IMR-90 (cell line): ENCODE data around the gene UFC1. TPM values are rescaled to one million over a fixed set of nuclear protein-coding genes. Genes with fewer than 3 reads are reported as not detected.

Experiments
- ATAC-seq: fragments of 200-7000 bp; cut with Tn5 transposase; 2 replicates; pipeline ENCODE4 v1.9.1; 2020; ENCODE audit warnings: low read depth, mild to moderate bottlenecking, moderate library complexity
- BruUV-seq: library from RNA; stranded (reverse); fragments of 400-500 nt; replicated peaks from 2 replicates; lab custom pipeline; 2021; lab: Mats Ljungman, UMichigan
- CTCF ChIA-PET: fragments of 300-600 bp; formaldehyde crosslinking; extraction: SDS; loops from one replicate; lab custom pipeline; 2021; ENCODE audit warnings: antibody characterized with exemption; lab: Yijun Ruan, JAX
- POLR2A ChIA-PET: fragments of 300-600 bp; sonication (Branson Sonifier 250); formaldehyde crosslinking; loops from one replicate; lab custom pipeline; 2022; ENCODE audit warnings: antibody characterized with exemption; ENCODE audit not compliant: unreplicated experiment; lab: Charles Lee
- DNase-seq: peaks from one replicate; pipeline ENCODE4 v3.0.0; 2013
- H2AFZ ChIP-seq: replicated peaks from 2 replicates; pipeline ENCODE3; 2013; ENCODE audit warnings: low read length, mild to moderate bottlenecking; ENCODE audit not compliant: poor library complexity
- H2AK5ac ChIP-seq: 2 replicates; pipeline ENCODE4 v1.6.1; 2013; ENCODE audit warnings: low read depth, low read length, inconsistent platforms
- H2AK9ac ChIP-seq: replicated peaks from 2 replicates; pipeline ENCODE3; 2013; ENCODE audit warnings: mild to moderate bottlenecking, low read depth, low read length, moderate library complexity; ENCODE audit not compliant: poor library complexity
- H2BK120ac ChIP-seq: 2 replicates; pipeline ENCODE4 v1.6.1; 2013; ENCODE audit warnings: low read depth, low read length, inconsistent platforms
- H2BK15ac ChIP-seq: 3 replicates; pipeline ENCODE4 v1.6.1; 2013; ENCODE audit warnings: low read depth, low read length, inconsistent platforms
- H2BK20ac ChIP-seq: 2 replicates; pipeline ENCODE4 v1.6.1; 2013; ENCODE audit warnings: low read depth, mild to moderate bottlenecking, inconsistent platforms, low read length, moderate library complexity
- H2BK5ac ChIP-seq: 2 replicates; pipeline ENCODE4 v1.6.1; 2013; ENCODE audit warnings: mild to moderate bottlenecking, low read depth, low read length, inconsistent platforms; ENCODE audit not compliant: poor library complexity, severe bottlenecking
- H3K14ac ChIP-seq: replicated peaks from 2 replicates; pipeline ENCODE4 v1.6.1; 2013; ENCODE audit warnings: low read depth, low read length, inconsistent platforms
- H3K18ac ChIP-seq: 2 replicates; pipeline ENCODE4 v1.6.1; 2013; ENCODE audit warnings: low read depth, low read length, control low read depth
- H3K23ac ChIP-seq: 2 replicates; pipeline ENCODE4 v1.6.1; 2013; ENCODE audit warnings: low read depth, low read length, inconsistent platforms
- H3K27ac ChIP-seq: 2 replicates; pipeline ENCODE4 v1.5.1; 2013; ENCODE audit warnings: mild to moderate bottlenecking, control low read depth, low read length; ENCODE audit not compliant: insufficient read depth
- H3K27me3 ChIP-seq: 2 replicates; pipeline ENCODE4 v1.6.1; 2013; ENCODE audit warnings: low read length; ENCODE audit not compliant: control insufficient read depth, insufficient read depth
- H3K36me3 ChIP-seq: 2 replicates; pipeline ENCODE4 v1.6.1; 2013; ENCODE audit warnings: low read length, mixed read lengths; ENCODE audit not compliant: control insufficient read depth, insufficient read depth
- H3K4ac ChIP-seq: 2 replicates; pipeline ENCODE4 v1.6.1; 2013; ENCODE audit warnings: low read depth, low read length, inconsistent platforms
- H3K4me1 ChIP-seq: 2 replicates; pipeline ENCODE4 v1.6.1; 2013; ENCODE audit warnings: low read length, mixed read lengths; ENCODE audit not compliant: control insufficient read depth, insufficient read depth
- H3K4me2 ChIP-seq: 2 replicates; pipeline ENCODE4 v1.6.1; 2013; ENCODE audit warnings: low read depth, mild to moderate bottlenecking, control low read depth, low read length, moderate library complexity
- H3K4me3 ChIP-seq: 2 replicates; pipeline ENCODE4 v1.5.1; 2013; ENCODE audit warnings: low read depth, mild to moderate bottlenecking, control low read depth, low read length, moderate library complexity; ENCODE audit not compliant: insufficient read depth
- H3K56ac ChIP-seq: 2 replicates; pipeline ENCODE4 v1.6.1; 2013; ENCODE audit warnings: low read length, inconsistent platforms; ENCODE audit not compliant: insufficient read depth; ENCODE audit errors: extremely low read depth
- H3K79me1 ChIP-seq, 2 experiments: 2 replicates each; pipeline ENCODE4 v1.6.1; 2013; ENCODE audit warnings: low read length in 2 of 2, inconsistent platforms in 1 of 2, low read depth in 1 of 2
- H3K9ac ChIP-seq: 2 replicates; pipeline ENCODE4 v1.6.1; 2013; ENCODE audit warnings: low read depth, low read length, control low read depth
- H3K9me1 ChIP-seq: 2 replicates; pipeline ENCODE4 v1.6.1; 2013; ENCODE audit warnings: low read length, inconsistent platforms; ENCODE audit not compliant: insufficient read depth
- H3K9me3 ChIP-seq: 2 replicates; pipeline ENCODE4 v1.6.1; 2013; ENCODE audit warnings: low read length; ENCODE audit not compliant: control insufficient read depth, insufficient read depth
- H4K20me1 ChIP-seq: 2 replicates; pipeline ENCODE4 v1.6.1; 2013; ENCODE audit warnings: low read length, inconsistent platforms; ENCODE audit not compliant: insufficient read depth
- H4K5ac ChIP-seq: 2 replicates; pipeline ENCODE4 v1.6.1; 2013; ENCODE audit warnings: mild to moderate bottlenecking, low read depth, low read length, control low read depth
- H4K8ac ChIP-seq, 2 experiments: 2 replicates each; pipeline ENCODE4 v1.6.1; 2013; ENCODE audit warnings: low read depth in 2 of 2, low read length in 2 of 2, control low read depth in 1 of 2, inconsistent platforms in 1 of 2
- H4K91ac ChIP-seq: 2 replicates; pipeline ENCODE4 v1.6.1; 2013; ENCODE audit warnings: low read depth, low read length, inconsistent platforms; ENCODE audit not compliant: insufficient read depth
- BHLHE40 ChIP-seq: fragments of 150-350 bp; IDR thresholded peaks from 2 replicates; pipeline ENCODE4 v1.6.1; 2016; ENCODE audit warnings: mild to moderate bottlenecking, low read depth, low read length
- CEBPB ChIP-seq: IDR thresholded peaks from 2 replicates; pipeline ENCODE4 v1.6.1; 2012; ENCODE audit warnings: low read depth, low read length, improper control_type of control experiment
- CHD1 ChIP-seq: IDR thresholded peaks from 2 replicates; pipeline ENCODE4 v1.6.1; 2012; ENCODE audit warnings: low read depth, low read length, improper control_type of control experiment
- CTCF ChIP-seq: conservative IDR thresholded peaks from 2 replicates; pipeline ENCODE4 v1.5.1; 2012; ENCODE audit warnings: mild to moderate bottlenecking, low read depth, low read length, improper control_type of control experiment
- ELK1 ChIP-seq: fragments of 150-350 bp; IDR thresholded peaks from 2 replicates; pipeline ENCODE4 v1.6.1; 2016; ENCODE audit warnings: low read depth, mild to moderate bottlenecking, low read length, moderate library complexity, borderline replicate concordance
- FOS ChIP-seq: fragments of 150-350 bp; IDR thresholded peaks from 2 replicates; pipeline ENCODE4 v1.6.1; 2016; ENCODE audit warnings: low read depth, low read length
- MAFK ChIP-seq: IDR thresholded peaks from 2 replicates; pipeline ENCODE4 v1.6.1; 2012; ENCODE audit warnings: low read depth, low read length, improper control_type of control experiment
- MAZ ChIP-seq: IDR thresholded peaks from 2 replicates; pipeline ENCODE4 v1.6.1; 2012; ENCODE audit warnings: low read depth, mild to moderate bottlenecking, low read length, improper control_type of control experiment, moderate library complexity, borderline replicate concordance
- MXI1 ChIP-seq: IDR thresholded peaks from 2 replicates; pipeline ENCODE4 v1.6.1; 2012; ENCODE audit warnings: low read depth, mild to moderate bottlenecking, low read length, moderate library complexity, borderline replicate concordance
- NFE2L2 ChIP-seq: fragments of 150-350 bp; IDR thresholded peaks from 2 replicates; pipeline ENCODE4 v1.6.1; 2016; ENCODE audit warnings: low read depth, mild to moderate bottlenecking, low read length
- POLR2A ChIP-seq: IDR thresholded peaks from 2 replicates; pipeline ENCODE4 v1.6.1; 2012; ENCODE audit warnings: mild to moderate bottlenecking, low read depth, low read length
- RAD21 ChIP-seq: IDR thresholded peaks from 2 replicates; pipeline ENCODE4 v1.6.1; 2012; ENCODE audit warnings: low read length, improper control_type of control experiment
- RCOR1 ChIP-seq: IDR thresholded peaks from 2 replicates; pipeline ENCODE4 v1.6.1; 2012; ENCODE audit warnings: mild to moderate bottlenecking, low read length, improper control_type of control experiment; ENCODE audit not compliant: insufficient replicate concordance
- RFX5 ChIP-seq: IDR thresholded peaks from 2 replicates; pipeline ENCODE4 v1.8.0; 2012; ENCODE audit warnings: low read depth, mild to moderate bottlenecking, low read length, moderate library complexity
- SMC3 ChIP-seq: fragments of 150-350 bp; IDR thresholded peaks from 2 replicates; pipeline ENCODE4 v1.6.1; 2016; ENCODE audit warnings: low read depth, mild to moderate bottlenecking, antibody characterized with exemption, low read length, moderate library complexity
- USF2 ChIP-seq: fragments of 150-350 bp; IDR thresholded peaks from 2 replicates; pipeline ENCODE4 v1.6.1; 2017; ENCODE audit warnings: mild to moderate bottlenecking, antibody characterized with exemption, low read length, low read depth
- WGBS, 2 experiments: methylation state at CpG; one replicate each; pipeline versions ENCODE4 v1.1.5 to v1.1.7; 2013; ENCODE audit warnings: missing lambda C conversion rate in 2 of 2; ENCODE audit not compliant: insufficient read length in 1 of 2; ENCODE audit errors: extremely low coverage in 2 of 2; 5-methylcytosine and 5-hydroxymethylcytosine counted together
- dilution Hi-C: fragments of 300-500 bp; cut with HindIII; formaldehyde crosslinking; loops from one replicate; pipeline ENCODE4 v1.14.3; 2018; ENCODE audit warnings: low sequenced_read_pairs; ENCODE audit not compliant: unreplicated experiment
- in situ Hi-C: fragments of 300-500 bp; cut with MboI; formaldehyde crosslinking; loops from 3 replicates; pipeline ENCODE4 v1.14.3; 2019; ENCODE audit warnings: low sequenced_read_pairs, inconsistent platforms, mixed read lengths
- intact Hi-C: fragments of 100-400 bp; cut with micrococcal nuclease; formaldehyde crosslinking; loops from 2 replicates; pipeline ENCODE4 v1.10.0; 2022
- polyA plus RNA-seq, 3 experiments: library from polyadenylated mRNA; depleted of rRNA; stranded (reverse); fragments of >200 nt; gene quantifications; 2 replicates each; pipeline ENCODE4 v1.2.3, GENCODE V29; 2012; ENCODE audit warnings: low replicate concordance in 1 of 3
- total RNA-seq: library from RNA; depleted of rRNA; stranded (reverse); fragments of >200 nt; gene quantifications from 2 replicates; pipeline ENCODE4 v1.2.3, GENCODE V29; 2012

Gene UFC1
- total and polyA plus RNA-seq, 2 of the 4 experiments (the other 2 are of a cell fraction), result 134 to 140 TPM

- ATAC-seq, result no peak
- dilution Hi-C loops (no loop called here), in situ Hi-C loops (no loop called here), intact Hi-C loops (no loop called here)
- Histone ChIP-seq H3K36me3 (peaks cover 55% of the 10 kb centered on the region), H3K18ac (no peak overlapping the region), H2AFZ (no peak overlapping the region), H3K27ac (no peak overlapping the region), H2AK5ac (no peak overlapping the region), H2BK20ac (no peak overlapping the region), H3K79me1 (peaks cover 38 to 72% of the 10 kb centered on the region in 2 experiments), H2BK5ac (no peak overlapping the region), H3K23ac (no peak overlapping the region), H3K4me3 (no peak overlapping the region), H3K9ac (no peak overlapping the region), H2AK9ac (peak overlapping the region; percentile 39), H3K4me1 (peaks cover 15% of the 10 kb centered on the region), H4K91ac (no peak overlapping the region), H3K14ac (no peak overlapping the region), H4K8ac (no peak overlapping the region), H4K5ac (no peak overlapping the region), H3K9me3 (no peaks in the 10 kb centered on the region; the same call in 1 of the 2 replicates), H3K4ac (no peak overlapping the region), H3K56ac (no peak overlapping the region), H2BK120ac (no peak overlapping the region), H3K27me3 (no peaks in the 10 kb centered on the region), H2BK15ac (no peak overlapping the region), H3K9me1 (peaks cover 20% of the 10 kb centered on the region), H3K4me2 (no peak overlapping the region), H4K20me1 (peaks cover 30% of the 10 kb centered on the region)
- 89% methylated on average over 3 of the region's 6 CpGs; no CpG with 5 or more reads in 1 of the 2 experiments for WGBS, 2 experiments
- no TSS peak for BruUV-seq
- CTCF ChIA-PET, result no interaction called here
- DNase-seq, result no peak
- POLR2A ChIA-PET, result no interaction called here
- no peak for TF ChIP-seq MXI1
- no peak for TF ChIP-seq MAZ
- no peak for TF ChIP-seq RCOR1
- no peak for TF ChIP-seq FOS
- no peak for TF ChIP-seq ELK1
- TF ChIP-seq MAFK, result no peak
- TF ChIP-seq CEBPB, result no peak
- TF ChIP-seq USF2, result no peak
- no peak for TF ChIP-seq NFE2L2
- TF ChIP-seq BHLHE40, result no peak
- no peak for TF ChIP-seq RFX5
- no peak for TF ChIP-seq CHD1
- no peak for TF ChIP-seq SMC3
- TF ChIP-seq RAD21, result no peak
- no peak for TF ChIP-seq POLR2A
- no peak for TF ChIP-seq CTCF
Observed at GRCh38 chr1:161122967-161123366, 30.8 kb upstream of the UFC1 start.
